ENCODE measurements around the gene ACAP3.

DNA sequence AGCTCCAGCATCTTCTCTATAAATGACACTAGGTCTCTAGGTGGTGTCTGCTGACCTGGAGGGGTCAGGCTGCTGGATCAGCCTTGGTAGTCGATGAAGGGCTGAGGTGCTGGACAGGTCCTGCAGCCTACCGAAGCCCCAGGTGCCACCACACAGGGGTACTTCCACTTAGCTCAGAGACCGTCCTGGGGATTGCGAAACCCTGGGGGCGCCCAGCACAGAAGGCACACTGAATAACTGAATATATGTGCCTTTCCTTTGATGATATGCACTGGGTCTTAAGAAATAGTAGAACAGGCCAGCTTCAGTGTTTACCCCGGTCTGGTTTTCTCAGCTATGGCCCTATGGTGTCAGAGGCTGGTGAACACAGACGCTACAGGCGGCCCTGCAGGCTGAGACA lies 45.0 kb downstream of the ACAP3 start:
- TF ChIP-seq, protein P1, sequence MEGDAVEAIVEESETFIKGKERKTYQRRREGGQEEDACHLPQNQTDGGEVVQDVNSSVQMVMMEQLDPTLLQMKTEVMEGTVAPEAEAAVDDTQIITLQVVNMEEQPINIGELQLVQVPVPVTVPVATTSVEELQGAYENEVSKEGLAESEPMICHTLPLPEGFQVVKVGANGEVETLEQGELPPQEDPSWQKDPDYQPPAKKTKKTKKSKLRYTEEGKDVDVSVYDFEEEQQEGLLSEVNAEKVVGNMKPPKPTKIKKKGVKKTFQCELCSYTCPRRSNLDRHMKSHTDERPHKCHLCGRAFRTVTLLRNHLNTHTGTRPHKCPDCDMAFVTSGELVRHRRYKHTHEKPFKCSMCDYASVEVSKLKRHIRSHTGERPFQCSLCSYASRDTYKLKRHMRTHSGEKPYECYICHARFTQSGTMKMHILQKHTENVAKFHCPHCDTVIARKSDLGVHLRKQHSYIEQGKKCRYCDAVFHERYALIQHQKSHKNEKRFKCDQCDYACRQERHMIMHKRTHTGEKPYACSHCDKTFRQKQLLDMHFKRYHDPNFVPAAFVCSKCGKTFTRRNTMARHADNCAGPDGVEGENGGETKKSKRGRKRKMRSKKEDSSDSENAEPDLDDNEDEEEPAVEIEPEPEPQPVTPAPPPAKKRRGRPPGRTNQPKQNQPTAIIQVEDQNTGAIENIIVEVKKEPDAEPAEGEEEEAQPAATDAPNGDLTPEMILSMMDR (IDR thresholded peaks at IDR 0.05) = no peak
- no peak for TF ChIP-seq POLR2A (IDR thresholded peaks at IDR 0.05)
- no peak for TF ChIP-seq POLR2AphosphoS5 (IDR thresholded peaks at IDR 0.05)

All from breast epithelium (tissue), 3 donors.